Suprapubic skin (tissue), 4 donors: ENCODE measurements around the gene ADAP1.

Source experiments
- EP300 ChIP-seq: sonication (generic); formaldehyde crosslinking; IDR thresholded peaks from one replicate; pipeline ENCODE4 v1.6.1; 2017; ENCODE audit warnings: antibody characterized with exemption
- POLR2A ChIP-seq, 2 donors: fragments of 450-650 bp; IDR thresholded peaks; one replicate each; pipeline ENCODE4 v1.6.1; 2017; ENCODE audit warnings: antibody characterized with exemption in 2 of 2, mild to moderate bottlenecking in 2 of 2, moderate library complexity in 2 of 2
- POLR2AphosphoS5 ChIP-seq, 3 donors: sonication (generic); formaldehyde crosslinking; IDR thresholded peaks; one replicate each; pipeline ENCODE4 v1.6.1; 2017; ENCODE audit warnings: antibody characterized with exemption in 3 of 3
- TF ChIP-seq, protein P1 (sequence below), 2 donors: fragments of 200-600 bp in 1 of 2; fragments of 450-650 bp in 1 of 2; sonication (generic) in 1 of 2; IDR thresholded peaks; one replicate each; pipeline ENCODE4 v1.5.1; 2016 to 2019; ENCODE audit warnings: antibody characterized with exemption in 2 of 2, mild to moderate bottlenecking in 1 of 2, moderate library complexity in 1 of 2

- TF ChIP-seq, protein P1, sequence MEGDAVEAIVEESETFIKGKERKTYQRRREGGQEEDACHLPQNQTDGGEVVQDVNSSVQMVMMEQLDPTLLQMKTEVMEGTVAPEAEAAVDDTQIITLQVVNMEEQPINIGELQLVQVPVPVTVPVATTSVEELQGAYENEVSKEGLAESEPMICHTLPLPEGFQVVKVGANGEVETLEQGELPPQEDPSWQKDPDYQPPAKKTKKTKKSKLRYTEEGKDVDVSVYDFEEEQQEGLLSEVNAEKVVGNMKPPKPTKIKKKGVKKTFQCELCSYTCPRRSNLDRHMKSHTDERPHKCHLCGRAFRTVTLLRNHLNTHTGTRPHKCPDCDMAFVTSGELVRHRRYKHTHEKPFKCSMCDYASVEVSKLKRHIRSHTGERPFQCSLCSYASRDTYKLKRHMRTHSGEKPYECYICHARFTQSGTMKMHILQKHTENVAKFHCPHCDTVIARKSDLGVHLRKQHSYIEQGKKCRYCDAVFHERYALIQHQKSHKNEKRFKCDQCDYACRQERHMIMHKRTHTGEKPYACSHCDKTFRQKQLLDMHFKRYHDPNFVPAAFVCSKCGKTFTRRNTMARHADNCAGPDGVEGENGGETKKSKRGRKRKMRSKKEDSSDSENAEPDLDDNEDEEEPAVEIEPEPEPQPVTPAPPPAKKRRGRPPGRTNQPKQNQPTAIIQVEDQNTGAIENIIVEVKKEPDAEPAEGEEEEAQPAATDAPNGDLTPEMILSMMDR (IDR thresholded peaks at IDR 0.05), result no peak
- TF ChIP-seq POLR2AphosphoS5 (IDR thresholded peaks at IDR 0.05) (no peak), POLR2A (IDR thresholded peaks at IDR 0.05) (no peak), EP300 (no peak)
These were observed 2.5 kb downstream of the ADAP1 start for GRCh38 chr7:951881-952547.
